ENCODE data around the gene ARFRP1.
"Not testable (repeated sequence)": the region's sequence is repeated elsewhere in the genome, so short reads cannot be mapped to it uniquely, and the experiment has no call there.

ARFRP1 gene

GRCh38 chr20:63678071-63678470 is 29.7 kb downstream of the ARFRP1 start:
- DNase-seq (ENCODE audit: low spot score), result no peak
- no peak for FAIRE-seq

DNA sequence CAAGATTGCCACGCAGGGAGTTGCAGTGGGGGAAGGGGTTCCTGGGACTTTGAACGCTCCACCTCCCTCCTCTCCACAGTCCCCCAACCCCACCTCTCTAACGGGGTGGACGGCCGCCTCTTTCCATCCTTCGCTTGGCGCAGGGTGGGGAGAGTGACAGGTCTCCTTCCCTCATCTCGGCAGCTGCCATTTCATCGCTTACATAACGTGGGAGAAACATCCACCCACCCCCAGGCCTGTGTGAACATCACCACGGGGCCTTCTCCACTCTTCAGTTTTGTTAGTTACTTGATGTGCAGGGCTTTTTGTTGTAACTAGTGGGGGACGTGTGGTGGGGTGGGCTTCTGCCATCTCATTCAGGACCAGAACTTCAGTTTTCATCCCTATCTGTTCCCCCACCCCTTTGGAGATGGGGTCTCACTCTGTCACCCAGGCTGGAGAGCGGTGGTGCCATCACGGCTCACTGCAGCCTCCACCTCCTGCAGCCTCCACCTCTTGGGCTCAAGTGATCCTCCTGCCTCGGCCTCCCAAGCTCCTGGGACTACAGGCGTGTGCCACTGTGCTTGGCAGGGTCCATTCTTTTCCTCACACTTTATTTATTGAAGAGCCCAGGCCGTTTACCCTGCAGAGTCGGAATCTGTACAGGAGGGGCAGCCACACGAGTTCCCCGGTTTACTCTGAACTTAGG is 32.0 kb downstream of the ARFRP1 start:
- FAIRE-seq, result no peak

DNA sequence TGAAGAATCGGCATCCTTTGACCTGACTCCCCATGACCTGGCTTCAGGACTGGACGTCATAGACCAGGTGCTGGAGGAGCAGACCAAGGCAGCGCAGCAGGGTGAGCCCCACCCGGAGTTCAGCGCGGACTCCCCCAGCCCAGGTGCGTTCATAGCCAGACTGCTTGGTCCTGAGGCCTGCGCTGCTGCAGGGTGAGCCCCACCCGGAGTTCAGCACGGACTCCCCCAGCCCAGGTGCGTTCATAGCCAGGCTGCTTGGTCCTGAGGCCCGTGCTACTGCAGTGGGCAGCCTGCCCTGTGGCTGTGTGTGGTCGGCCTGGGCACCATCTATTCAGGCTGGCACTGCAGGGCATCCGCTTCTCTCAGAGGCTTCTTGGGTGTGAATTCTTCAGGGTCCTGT is 33.8 kb downstream of the ARFRP1 start:
- FAIRE-seq (no peak), DNase-seq (ENCODE audit: low spot score) (no peak)

More for the DNA sequence above, 32.0 kb downstream of the ARFRP1 start:
- DNase-seq (ENCODE audit: low spot score), result no peak

- FAIRE-seq (no peak), DNase-seq (ENCODE audit: low spot score) (no peak)
These were observed 35.1 kb downstream of the ARFRP1 start for GRCh38 chr20:63672666-63673065.

GRCh38 chr20:63671695-63672094 is 36.1 kb downstream of the ARFRP1 start:
- not testable (repeated sequence) for DNase-seq (ENCODE audit: low spot score); FAIRE-seq

- no peak for DNase-seq (ENCODE audit: low spot score)
- no peak for FAIRE-seq
These were observed 39.4 kb downstream of the ARFRP1 start for GRCh38 chr20:63668351-63668750.

GRCh38 chr20:63667858-63668257 is 39.9 kb downstream of the ARFRP1 start:
- DNase-seq (ENCODE audit: low spot score) (no peak), FAIRE-seq (no peak)

- DNase-seq (ENCODE audit: low spot score) (no peak), FAIRE-seq (no peak)
These were observed 42.1 kb downstream of the ARFRP1 start for GRCh38 chr20:63665708-63666107.

DNA sequence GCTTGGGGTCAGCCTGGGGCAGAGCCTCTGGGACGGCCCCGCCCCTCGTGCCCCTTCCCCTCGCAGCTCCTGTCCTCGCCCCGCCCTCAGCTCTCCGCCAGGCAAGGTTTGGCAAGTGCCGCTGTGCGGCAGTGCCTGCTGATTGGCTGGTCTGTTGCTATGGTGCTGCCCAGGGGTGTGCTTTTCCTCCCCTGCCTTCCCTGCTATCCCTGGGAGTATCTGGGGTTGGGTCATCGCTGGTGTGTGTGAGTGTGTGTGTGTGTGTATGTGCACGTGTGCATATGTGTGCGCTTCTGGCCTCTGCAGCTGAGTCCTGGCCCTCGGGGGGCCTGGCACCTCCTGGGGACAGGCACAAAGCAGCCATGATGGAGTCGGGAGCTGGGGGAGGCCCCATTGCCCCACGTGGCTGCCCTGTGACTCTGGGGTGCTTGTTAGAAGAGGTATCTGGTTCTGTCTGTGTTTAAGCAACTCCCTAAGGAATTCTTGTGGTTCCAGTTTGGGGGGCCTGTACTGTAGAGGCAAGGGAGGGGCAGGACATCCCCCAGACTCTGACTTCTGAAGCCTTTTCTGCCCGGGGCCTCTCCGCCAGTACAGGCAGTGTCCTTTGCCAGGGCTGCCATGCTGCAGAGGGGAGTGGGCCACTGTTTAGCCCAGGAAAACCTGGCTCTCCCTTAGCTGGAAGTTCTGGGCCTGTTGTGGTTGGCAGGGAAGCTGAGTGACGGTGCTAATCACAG is 42.7 kb downstream of the ARFRP1 start:
- FAIRE-seq, result no peak
- no peak for DNase-seq (ENCODE audit: low spot score)

GRCh38 chr20:63664143-63664851 is 43.5 kb downstream of the ARFRP1 start:
- no peak for FAIRE-seq

GRCh38 chr20:63663332-63664066 is 44.3 kb downstream of the ARFRP1 start:
- no peak for FAIRE-seq
- no peak for DNase-seq (ENCODE audit: low spot score)

More at GRCh38 chr20:63664143-63664851, 43.5 kb downstream of the ARFRP1 start:
- DNase-seq (ENCODE audit: low spot score), result no peak

DNA sequence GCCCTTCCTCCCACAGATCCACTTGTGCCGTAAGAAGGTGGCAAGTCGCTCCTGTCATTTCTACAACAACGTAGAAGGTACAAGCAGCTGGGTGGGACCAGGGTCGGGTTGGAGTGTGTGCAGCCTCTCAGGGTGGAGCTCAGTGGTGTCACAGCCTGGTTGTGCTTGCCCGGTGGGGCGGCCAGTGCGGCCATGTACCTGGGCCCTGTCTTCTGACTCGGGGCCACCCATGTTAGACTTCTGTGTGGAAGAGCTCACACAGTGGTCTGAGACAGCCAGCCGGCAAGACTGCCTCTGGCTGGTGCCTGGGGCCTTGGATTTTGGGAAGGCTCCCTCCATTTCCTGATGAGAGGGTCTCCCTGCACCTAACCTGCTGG is 45.0 kb downstream of the ARFRP1 start:
- FAIRE-seq (no peak), DNase-seq (ENCODE audit: low spot score) (no peak)

GRCh38 chr20:63661959-63662812 is 45.6 kb downstream of the ARFRP1 start:
- no peak for DNase-seq (ENCODE audit: low spot score)
- no peak for FAIRE-seq

DNA sequence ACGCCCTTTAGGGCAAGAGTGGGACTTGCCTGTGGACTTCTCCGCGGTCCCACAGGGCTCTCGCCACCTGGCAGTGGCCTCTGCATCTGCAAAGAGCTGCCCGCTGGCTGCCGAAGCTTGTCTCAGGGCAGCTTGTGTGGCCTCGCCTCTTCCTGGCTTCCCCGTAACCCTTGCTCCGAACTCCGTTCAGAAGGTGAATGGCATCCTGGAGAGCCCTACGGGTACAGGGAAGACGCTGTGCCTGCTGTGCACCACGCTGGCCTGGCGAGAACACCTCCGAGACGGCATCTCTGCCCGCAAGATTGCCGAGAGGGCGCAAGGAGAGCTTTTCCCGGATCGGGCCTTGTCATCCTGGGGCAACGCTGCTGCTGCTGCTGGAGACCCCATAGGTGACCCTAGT is 46.7 kb downstream of the ARFRP1 start:
- DNase-seq (ENCODE audit: low spot score), result no peak

DNA sequence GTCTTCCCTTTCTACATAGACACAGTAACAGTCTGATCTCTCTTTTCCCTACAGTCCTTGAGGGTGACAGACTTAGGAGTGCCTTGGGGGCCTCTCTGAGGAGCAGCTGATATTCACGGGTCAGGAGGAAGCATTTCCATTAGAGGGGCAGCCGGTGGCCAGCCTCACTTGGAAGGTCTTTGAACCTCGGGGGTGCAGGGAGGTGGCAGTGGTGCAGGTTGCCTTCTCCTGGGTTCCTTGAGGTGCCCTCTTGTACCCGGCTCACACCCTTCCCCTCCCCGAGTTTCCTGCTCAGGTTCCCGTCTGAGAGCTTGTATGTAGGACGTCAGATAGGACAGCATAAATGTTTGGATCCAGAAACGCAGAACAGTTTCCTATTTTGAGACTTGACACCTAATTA is 47.2 kb downstream of the ARFRP1 start:
- FAIRE-seq (no peak), DNase-seq (ENCODE audit: low spot score) (no peak)

More for the DNA sequence above, 46.7 kb downstream of the ARFRP1 start:
- FAIRE-seq, result no peak

GRCh38 chr20:63660174-63660573 is 47.6 kb downstream of the ARFRP1 start:
- not testable (repeated sequence) for FAIRE-seq; DNase-seq (ENCODE audit: low spot score)

GRCh38 chr20:63659370-63659769 is 48.4 kb downstream of the ARFRP1 start:
- no peak for DNase-seq (ENCODE audit: low spot score)
- no peak for FAIRE-seq

- no peak for DNase-seq (ENCODE audit: low spot score)
- no peak for FAIRE-seq
These were observed 49.0 kb downstream of the ARFRP1 start for GRCh38 chr20:63658749-63659187.

GRCh38 chr20:63657937-63658748 is 49.6 kb downstream of the ARFRP1 start, which contains the start of gene RTEL1:
Gene RTEL1 (plus strand): TSS chr20:63658312. CDS start chr20:63659403, 1,091 bp downstream.
- FAIRE-seq, result no peak
- DNase-seq (ENCODE audit: low spot score), result peak; percentile 93
